HG03108 (cell line): ENCODE measurements around the gene MTF2.
"Not testable (repeated sequence)": the region's sequence is repeated elsewhere in the genome, so short reads cannot be mapped to it uniquely, and the experiment has no call there.

ENCODE experiments used
- ATAC-seq: cut with Tn5 transposase; IDR thresholded peaks from one replicate; pipeline ENCODE4 v1.9.1; 2021; ENCODE audit warnings: moderate library complexity; ENCODE audit not compliant: unreplicated experiment

Gene MTF2

GRCh38 chr1:93137604-93138292 lies 58.7 kb downstream of the MTF2 start:
- ATAC-seq = no peak

DNA sequence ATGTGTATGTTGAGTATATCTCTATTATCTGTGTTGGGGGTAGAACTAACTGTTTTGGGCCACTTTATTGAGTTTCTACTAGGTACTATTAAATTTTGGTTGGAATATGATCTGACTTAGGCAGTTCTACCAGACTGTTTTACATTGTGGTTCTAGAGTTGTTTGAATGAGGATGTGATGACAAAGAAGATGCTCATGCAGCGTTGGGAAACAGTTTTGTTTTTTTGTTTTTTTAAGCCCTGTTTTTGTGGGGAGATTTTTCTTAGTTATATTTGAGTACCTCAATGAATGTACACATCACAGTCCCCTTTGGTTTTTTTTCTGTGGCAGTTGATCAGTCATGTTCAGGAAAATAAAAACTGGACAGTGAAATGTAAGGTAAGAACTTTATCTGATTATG lies 61.0 kb downstream of the MTF2 start:
- no peak for ATAC-seq

DNA sequence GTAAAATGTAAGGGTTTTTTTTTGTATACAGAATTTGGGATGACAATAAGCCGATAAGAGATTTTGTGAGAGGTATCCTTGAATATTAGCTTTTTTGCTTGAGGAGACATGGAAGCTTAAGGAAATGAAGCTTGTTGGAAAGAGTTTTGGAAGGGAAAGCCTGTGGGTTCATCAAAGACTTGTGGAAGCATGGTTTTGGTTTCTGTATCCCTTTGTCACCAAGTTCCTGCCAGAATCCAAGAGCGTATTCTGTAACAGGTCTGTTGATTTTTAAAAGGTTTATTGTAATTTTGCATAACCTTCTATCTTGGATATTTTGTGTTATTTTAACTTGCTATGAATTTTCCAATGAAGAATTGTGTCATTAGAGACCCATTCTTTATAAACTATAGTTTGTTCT lies 63.1 kb downstream of the MTF2 start:
- no peak for ATAC-seq

DNA sequence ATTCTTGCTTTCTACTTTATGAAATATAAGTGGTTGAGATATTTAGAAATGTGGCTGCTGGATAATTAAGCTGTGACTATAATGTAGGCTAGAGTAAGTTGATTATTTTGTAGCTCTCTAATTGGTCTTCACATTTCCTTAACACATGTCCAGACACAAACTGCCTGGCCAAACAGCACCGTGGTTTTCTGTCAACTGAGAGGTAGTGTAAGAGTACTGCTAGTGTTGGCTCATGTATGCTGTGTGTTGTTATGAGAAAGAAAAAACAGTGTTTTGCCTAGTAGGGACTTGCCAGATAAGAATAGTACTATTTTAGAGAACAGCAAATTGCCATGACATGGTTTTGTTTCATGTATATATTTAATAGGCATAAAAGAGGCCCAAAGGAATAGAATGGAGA lies 64.1 kb downstream of the MTF2 start:
- no peak for ATAC-seq

DNA sequence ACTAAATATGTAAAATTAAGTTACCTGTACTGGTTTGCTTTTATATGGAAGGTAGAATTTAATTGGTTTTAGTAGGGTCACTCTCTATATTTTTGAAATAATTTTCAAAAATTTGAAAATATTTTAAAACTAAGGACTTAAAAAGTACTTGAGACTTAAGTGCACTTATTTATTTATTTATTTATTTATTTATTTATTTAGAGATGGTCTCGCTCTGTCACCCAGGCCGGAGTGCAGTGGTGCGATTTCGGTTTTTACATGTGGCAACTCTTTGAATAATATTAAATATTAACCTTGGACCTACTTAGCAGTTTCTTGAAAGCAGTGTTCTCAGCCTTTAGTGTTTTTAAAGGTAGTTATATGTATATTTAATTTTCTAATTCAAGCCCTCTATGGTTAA lies 64.7 kb downstream of the MTF2 start:
- no peak for ATAC-seq

GRCh38 chr1:93148001-93148400 lies 68.9 kb downstream of the MTF2 start:
- no peak for ATAC-seq

DNA sequence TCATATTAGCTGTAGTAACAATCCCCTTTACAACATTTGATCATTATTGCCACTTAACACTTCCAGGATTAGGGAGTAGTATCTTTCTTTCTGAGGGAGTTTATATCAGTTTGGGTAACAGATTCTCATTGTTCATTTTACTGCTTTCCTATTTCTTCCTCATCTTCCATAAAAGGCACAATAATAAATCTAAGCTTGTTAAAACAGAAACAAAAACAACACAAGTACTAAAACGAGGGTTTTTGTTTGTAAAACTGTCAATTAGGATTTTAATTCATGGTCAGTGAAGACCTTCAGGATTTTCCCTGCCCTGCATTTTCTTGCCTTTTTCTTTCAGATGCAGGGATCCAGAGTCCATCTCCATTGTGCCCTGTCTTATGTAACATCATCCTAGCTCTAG lies 71.6 kb downstream of the MTF2 start:
- ATAC-seq = no peak

- no peak for ATAC-seq
Measured at GRCh38 chr1:93151474-93151873, 72.4 kb downstream of the MTF2 start.

GRCh38 chr1:93152835-93153234 lies 73.8 kb downstream of the MTF2 start:
- no peak for ATAC-seq

GRCh38 chr1:93154898-93155297 lies 75.8 kb downstream of the MTF2 start:
- no peak for ATAC-seq

DNA sequence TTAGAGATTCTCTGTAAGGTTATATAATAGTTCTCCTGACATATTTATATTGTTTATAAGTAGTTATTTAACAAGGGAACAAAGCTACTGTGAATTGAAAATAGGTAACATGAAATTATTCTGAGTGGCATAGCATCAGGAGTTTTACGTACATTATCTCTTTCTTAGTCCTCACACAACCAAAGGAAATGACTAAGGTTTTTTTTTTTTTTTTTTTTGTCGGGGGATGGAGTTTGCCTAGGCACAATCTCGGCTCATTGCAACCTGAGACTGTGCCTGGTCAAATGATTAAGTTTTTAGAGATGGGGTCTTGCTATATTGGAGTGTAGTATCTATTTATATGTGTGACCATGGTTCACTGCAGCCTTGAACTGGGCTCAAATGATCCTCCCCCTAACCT lies 76.3 kb downstream of the MTF2 start:
- ATAC-seq = no peak

- ATAC-seq = no peak
Measured at GRCh38 chr1:93159337-93159736, 80.3 kb downstream of the MTF2 start.

GRCh38 chr1:93163314-93163713 lies 84.2 kb downstream of the MTF2 start:
- not testable (repeated sequence) for ATAC-seq

DNA sequence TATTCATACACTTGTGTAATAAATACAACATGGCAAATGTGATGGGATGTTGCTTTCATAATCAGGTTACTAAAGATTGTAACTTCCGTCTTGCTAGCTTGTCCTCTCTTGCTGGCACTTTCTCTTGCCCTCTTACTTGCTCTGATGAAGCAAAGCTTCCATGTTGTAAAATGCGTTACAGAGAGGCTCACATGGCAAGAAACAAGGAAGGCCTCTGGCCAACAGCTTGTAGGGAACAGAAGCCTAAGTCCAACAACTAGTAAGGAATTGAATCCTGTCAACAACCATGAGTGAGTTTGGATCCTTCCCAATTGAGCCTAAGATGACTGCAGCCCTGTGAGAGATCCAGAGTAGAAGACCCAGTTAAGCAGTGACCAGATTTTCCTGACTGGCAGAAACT lies 85.7 kb downstream of the MTF2 start:
- ATAC-seq = no peak

- not testable (repeated sequence) for ATAC-seq
Measured at GRCh38 chr1:93165895-93166294, 86.8 kb downstream of the MTF2 start.

- ATAC-seq = no peak
Measured at GRCh38 chr1:93167006-93167405, 87.9 kb downstream of the MTF2 start.

DNA sequence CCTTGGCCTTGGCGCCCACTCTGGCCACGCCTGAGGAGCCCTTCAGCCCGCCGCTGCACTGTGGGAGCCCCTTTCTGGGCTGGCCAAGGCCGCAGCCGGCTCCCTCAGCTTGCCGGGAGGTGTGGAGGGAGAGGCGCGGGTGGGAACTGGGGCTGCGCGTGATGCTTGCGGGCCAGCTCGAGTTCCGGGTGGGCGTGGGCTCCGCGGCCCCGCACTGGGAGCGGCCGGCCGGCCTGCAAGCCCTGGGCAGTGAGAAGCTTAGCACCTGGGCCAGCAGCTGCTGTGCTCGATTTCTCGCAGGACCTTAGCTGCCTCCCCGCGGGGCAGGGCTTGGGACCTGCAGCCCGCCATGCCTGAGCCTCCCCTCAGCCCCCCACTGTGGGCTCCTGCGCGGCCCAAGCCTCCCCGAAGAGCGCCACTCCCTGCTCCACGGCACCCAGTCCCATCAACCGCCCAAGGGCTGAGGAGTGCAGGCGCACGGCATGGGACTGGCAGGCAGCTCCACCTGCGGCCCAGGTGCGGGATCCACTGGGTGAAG lies 91.1 kb downstream of the MTF2 start:
- ATAC-seq = not testable (repeated sequence)

DNA sequence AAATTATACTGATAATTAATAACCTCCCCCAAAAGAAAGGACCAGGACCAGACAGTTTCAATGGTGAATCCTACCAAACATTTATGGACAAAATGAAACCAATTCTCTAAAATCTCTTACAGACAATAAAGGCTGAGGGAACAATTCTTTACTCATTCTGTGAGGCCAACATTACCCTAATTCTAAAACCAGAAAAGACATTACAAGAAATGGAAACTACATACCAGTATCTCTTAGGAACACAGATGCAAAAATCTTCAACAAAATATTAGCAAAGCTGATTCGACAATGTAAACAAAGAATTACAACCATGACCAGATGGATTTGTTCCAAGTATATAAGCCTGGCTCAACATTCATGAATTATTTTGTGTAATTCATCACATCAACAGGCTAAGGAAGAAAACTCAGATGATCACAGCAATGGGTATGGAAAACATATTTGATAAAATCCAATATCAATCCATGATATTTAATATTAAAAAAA lies 92.5 kb downstream of the MTF2 start:
- ATAC-seq = no peak

DNA sequence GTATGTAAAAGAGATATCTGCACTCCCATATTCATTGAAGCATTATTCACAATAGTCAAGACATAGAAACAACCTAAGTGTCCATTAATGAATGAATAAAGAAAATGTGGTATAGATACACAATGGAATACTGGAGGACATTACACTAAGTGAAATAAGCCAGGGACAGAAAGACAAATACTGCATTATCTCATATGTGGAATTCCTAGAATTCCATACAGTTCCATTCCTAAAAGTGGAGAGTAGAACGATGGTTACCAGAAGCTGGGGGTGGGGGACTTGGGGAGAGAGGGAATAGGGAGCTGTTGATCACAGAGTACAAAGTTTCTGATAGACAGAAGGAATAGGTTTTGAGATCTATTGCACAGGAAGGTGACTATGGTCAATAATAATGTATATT lies 93.7 kb downstream of the MTF2 start:
- ATAC-seq = no peak

DNA sequence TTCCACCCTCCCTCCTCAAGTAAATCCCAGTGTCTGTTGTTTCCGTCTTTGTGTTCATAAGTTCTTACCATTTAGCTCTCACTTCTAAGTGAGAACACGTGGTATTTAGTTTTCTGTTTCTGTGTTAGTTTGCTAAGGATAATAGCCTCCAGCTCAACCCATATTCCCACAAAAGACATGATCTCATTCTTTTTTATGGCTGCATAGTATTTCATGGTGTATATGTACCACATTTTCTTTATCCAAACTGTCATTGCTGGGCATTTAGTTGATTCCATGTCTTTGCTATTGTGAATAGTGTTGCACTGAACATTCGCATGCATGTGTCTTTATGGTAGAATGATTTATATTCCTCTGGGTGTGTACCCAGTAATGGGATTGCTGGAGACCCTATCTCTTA lies 95.6 kb downstream of the MTF2 start:
- not testable (repeated sequence) for ATAC-seq

- no peak for ATAC-seq
Measured at GRCh38 chr1:93177991-93178390, 98.9 kb downstream of the MTF2 start.

DNA sequence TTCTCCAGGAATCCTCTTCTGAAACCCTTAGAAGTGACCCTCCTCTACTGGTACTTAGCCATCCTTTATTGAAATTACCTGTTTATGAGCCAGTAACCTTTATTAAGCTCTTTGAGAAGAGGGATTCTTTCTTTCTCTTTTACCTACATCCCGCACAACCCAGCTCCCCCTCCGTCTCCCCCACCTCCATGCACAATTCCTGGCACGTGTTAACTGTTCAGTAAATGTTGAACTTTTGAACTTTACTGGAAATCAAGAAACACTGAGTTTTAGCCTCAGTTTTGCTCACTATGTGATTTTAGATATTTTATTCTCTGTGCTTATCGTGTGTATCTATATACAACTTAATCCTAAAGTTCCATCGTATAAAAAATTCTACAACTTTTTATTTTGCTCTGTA lies 99.3 kb downstream of the MTF2 start:
- no peak for ATAC-seq
